ENCODE results near the gene STARD8. TPM values are rescaled to one million over a fixed set of nuclear protein-coding genes. Genes with fewer than 3 reads are reported as not detected.

STARD8 gene
- polyA plus RNA-seq, 1 donor from 2014 or later: 0.09 TPM

GRCh38 chrX:68696267-68696990 lies 49.0 kb downstream of the STARD8 start:
- Histone ChIP-seq H3F3A (ENCODE audit: insufficient read depth, low read length, poor library complexity, severe bottlenecking) (no peaks in the 10 kb centered on the region), H3K4me2 (ENCODE audit: low read length) (no peak overlapping the region), H2AFZ (ENCODE audit: low read depth, low read length) (no peak overlapping the region), H3K27me3 (ENCODE audit: insufficient read depth, low read depth, low read length) (peaks cover 22% of the 10 kb centered on the region), H3K36me3 (ENCODE audit: insufficient read depth, low read length) (no peaks in the 10 kb centered on the region), H3K4me3 (ENCODE audit: low read length) (no peak overlapping the region), H3K9me2 (ENCODE audit: insufficient read depth, low read length) (no peaks in the 10 kb centered on the region), H3K79me2 (replicated peaks; ENCODE audit: insufficient read depth, low read length) (no peaks in the 10 kb centered on the region), H3K9ac (ENCODE audit: low read length) (no peak overlapping the region), H3K9me3 (ENCODE audit: low read length) (no peaks in the 10 kb centered on the region), H3K27ac (ENCODE audit: low read length) (no peak overlapping the region), H4K20me1 (ENCODE audit: insufficient read depth) (no peaks in the 10 kb centered on the region)
- TF ChIP-seq RAD21 (conservative IDR thresholded peaks at IDR 0.05): no peak
- no peak for TF ChIP-seq SMC3 (conservative IDR thresholded peaks at IDR 0.05; ENCODE audit: poor library complexity)
- no peak for TF ChIP-seq TAF1 (IDR thresholded peaks at IDR 0.05; ENCODE audit: low read depth)
- TF ChIP-seq EZH2 (IDR thresholded peaks at IDR 0.05; ENCODE audit: borderline replicate concordance, insufficient read depth, low read length, poor library complexity, severe bottlenecking): no peak
- TF ChIP-seq REST (IDR thresholded peaks at IDR 0.05; ENCODE audit: borderline replicate concordance): no peak
- no peak for TF ChIP-seq POLR2AphosphoS5 (IDR thresholded peaks at IDR 0.05)
- no peak for TF ChIP-seq EP300 (conservative IDR thresholded peaks at IDR 0.05; ENCODE audit: poor library complexity, severe bottlenecking)
- TF ChIP-seq CTCF (IDR thresholded peaks at IDR 0.05; ENCODE audit: poor library complexity, severe bottlenecking): no peak
- no peak for TF ChIP-seq MXI1 (conservative IDR thresholded peaks at IDR 0.05; ENCODE audit: poor library complexity, severe bottlenecking)

DNA sequence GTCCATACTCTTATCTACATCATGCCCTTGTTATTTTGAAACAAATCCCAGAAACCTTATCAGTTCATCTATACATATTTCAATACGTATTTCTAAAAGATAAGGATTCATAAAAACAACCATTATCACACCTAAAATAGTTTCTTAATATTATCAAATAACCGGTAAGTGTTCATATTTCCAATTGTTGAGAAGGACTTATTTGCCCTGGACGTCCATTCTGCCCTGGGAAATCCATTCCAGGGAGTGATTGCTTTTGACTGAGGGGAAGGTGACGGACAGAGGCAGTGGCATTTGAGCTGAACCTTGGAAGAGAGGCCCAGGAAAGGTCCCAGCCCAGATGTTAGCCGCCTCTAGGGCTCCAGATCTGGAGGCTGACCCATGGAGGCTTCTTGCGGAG lies 49.6 kb downstream of the STARD8 start:
- H4K20me1 ChIP-seq (ENCODE audit: insufficient read depth): no peaks in the 10 kb centered on the region
- H3K9ac ChIP-seq (ENCODE audit: low read length): no peak overlapping the region
- H3K27me3 ChIP-seq (ENCODE audit: insufficient read depth, low read depth, low read length): peaks cover 22% of the 10 kb centered on the region
- no peak overlapping the region for H2AFZ ChIP-seq (ENCODE audit: low read depth, low read length)
- H3K4me2 ChIP-seq (ENCODE audit: low read length): no peak overlapping the region
- H3F3A ChIP-seq (ENCODE audit: insufficient read depth, low read length, poor library complexity, severe bottlenecking): no peaks in the 10 kb centered on the region
- no peak overlapping the region for H3K27ac ChIP-seq (ENCODE audit: low read length)
- H3K79me2 ChIP-seq (replicated peaks; ENCODE audit: insufficient read depth, low read length): no peaks in the 10 kb centered on the region
- no peak overlapping the region for H3K4me3 ChIP-seq (ENCODE audit: low read length)
- no peaks in the 10 kb centered on the region for H3K9me3 ChIP-seq (ENCODE audit: low read length)
- TF ChIP-seq MXI1 (conservative IDR thresholded peaks at IDR 0.05; ENCODE audit: poor library complexity, severe bottlenecking) (no peak), EZH2 (IDR thresholded peaks at IDR 0.05; ENCODE audit: borderline replicate concordance, insufficient read depth, low read length, poor library complexity, severe bottlenecking) (no peak), EP300 (conservative IDR thresholded peaks at IDR 0.05; ENCODE audit: poor library complexity, severe bottlenecking) (no peak), REST (IDR thresholded peaks at IDR 0.05; ENCODE audit: borderline replicate concordance) (no peak)
- H3K36me3 ChIP-seq (ENCODE audit: insufficient read depth, low read length): no peaks in the 10 kb centered on the region
- H3K9me2 ChIP-seq (ENCODE audit: insufficient read depth, low read length): no peaks in the 10 kb centered on the region
